LNCAP (cell line): ENCODE measurements around the gene MDK.

ENCODE experiments used
- CTCF ChIP-seq: fragments of 450-650 bp; IDR thresholded peaks from 2 replicates; pipeline ENCODE4 v1.5.1; 2017; ENCODE audit warnings: mild to moderate bottlenecking

The MDK gene

GRCh38 chr11:46413760-46414465, 32.4 kb downstream of the MDK start:
- TF ChIP-seq CTCF = no peak

DNA sequence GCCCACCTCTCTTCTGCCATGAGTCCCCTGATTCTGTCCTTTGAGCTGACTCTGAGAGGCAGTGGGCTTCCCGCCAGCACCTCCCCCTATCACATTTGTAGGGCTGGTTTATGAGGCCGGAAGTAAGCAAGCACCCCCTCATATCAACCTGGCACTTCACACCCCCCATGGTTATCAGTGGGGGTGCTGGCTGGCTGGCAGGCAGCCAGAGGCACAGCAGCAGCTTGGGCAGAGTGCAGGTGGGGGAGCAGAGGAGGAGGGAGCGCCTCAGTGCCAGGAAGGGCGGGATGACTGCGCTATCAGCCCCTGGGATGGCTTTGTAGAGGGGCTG, 33.0 kb downstream of the MDK start:
- no peak for TF ChIP-seq CTCF

DNA sequence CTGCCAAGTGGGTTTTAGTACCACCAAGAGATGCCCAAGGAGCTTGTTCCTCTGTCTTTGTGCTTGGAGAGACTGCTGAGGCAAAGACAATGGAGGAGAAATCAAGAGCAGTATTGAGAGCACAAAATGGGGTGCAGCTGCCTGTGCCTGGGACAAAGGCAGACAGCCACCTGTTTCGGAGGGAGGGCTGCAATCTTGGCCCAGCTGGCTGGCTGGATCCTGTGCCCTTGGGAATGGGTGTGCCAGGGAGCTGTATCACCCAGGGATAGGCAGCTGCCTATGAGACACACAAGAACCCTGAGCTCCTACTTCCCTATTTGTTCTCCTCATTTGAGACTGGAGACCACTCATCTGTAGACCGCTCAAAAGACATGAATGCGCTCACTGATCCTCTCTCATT, 33.4 kb downstream of the MDK start:
- no peak for TF ChIP-seq CTCF

GRCh38 chr11:46417711-46418110, 36.2 kb downstream of the MDK start:
- TF ChIP-seq CTCF = no peak

DNA sequence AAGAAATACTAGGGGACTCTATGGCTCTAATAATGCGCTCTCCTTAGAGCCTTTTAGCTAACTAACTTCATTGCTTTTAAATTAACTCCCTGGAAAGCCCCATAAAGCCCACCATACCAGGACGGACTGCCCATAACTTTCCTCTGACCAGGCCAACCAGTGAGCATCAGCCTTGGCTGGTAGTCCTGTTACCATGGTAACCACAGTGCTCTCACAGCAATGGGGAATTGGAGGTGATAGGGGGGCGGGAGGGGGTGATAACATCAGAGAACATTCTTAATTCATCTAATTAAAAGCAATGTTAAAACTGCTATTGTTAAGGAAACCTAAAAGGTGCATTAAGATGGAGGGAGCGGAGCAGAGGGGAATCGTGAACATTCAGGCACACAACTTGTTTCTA, 37.3 kb downstream of the MDK start:
- no peak for TF ChIP-seq CTCF

- no peak for TF ChIP-seq CTCF
These were observed 39.0 kb downstream of the MDK start for GRCh38 chr11:46420513-46420912.

DNA sequence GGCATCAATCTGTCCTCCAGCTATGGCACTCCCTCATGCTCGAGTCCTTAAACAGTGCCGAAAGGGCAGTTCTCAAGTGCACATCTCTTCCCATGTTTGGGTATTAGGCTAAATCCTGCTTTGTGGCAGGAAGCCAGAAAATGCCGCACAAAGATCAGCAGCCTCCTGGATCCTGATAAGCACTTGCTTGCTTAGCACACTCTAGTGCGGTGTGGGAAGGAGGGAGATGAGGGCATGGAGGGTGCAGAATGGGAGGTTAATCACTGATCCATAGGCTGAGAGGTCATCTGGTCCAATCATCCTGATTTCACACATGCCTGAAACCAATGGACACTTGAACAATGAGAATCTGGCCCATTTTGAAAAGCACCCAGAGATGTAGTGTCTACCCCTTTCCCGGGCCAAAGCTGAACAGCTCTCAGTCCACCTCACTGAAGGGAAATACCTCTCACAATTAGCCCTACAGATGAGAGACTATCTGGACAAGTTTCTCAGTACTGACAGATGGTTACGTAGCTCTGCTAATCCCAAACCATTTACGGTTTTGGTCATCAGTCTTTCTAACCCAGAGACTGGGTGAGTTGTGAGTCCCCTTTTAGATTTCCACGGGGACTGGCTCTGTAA, 39.9 kb downstream of the MDK start:
- TF ChIP-seq CTCF = no peak

DNA sequence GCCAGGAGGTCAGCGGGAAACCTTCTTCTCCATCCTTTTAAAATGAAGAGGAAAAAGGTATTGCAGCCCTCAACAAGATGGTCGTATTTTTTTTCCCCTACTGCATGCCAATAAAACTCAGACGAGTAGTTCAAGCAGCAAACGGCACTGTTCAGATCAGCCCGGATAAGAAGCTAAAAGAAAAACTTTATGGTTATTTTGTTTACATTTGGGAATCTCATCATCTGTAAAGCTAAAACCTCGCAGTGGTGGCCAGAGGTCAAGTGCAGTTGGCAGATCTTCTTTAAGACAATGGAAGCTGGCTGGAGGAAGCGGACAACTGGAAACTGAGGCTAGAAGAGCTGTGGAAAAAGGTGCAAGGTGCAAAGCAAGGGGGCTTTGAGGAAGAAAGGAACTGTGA, 41.1 kb downstream of the MDK start:
- TF ChIP-seq CTCF = no peak
